ENCODE data around the gene PTGES. TPM values are rescaled to one million over a fixed set of nuclear protein-coding genes. Genes with fewer than 3 reads are reported as not detected.

The PTGES gene
- total RNA-seq, 1 experiment from 2014 or later, result 2.5 TPM

DNA sequence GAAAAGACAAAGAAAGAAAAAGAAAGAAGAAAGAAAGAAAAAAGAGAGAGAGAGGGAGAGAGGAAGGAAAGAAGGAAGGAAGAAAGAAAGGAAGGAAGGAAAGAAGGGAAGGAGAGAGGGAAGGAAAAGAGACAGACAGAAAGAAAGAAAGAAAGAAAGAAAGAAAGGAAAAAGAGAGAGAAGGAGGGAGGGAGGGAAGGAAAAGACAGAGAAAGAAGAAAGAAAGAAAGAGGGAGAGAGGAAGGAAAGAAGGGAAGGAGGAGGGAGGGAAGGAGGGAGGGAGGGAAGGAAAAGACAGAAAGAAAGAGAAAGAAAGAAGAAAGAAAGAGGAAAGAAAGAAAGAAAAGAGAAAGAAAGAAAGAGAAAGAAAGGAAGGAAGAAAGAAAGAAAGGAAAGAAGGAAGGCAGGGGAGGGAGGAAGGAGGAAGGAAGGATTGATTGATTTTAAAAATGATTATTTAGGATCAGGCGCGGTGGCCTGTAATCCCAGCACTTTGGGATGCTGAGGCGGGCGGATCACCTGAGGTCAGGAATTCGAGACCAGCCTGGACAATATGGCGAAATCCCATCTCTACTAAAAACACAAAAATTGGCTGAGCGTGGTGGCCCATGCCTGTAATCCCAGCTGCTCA lies 26.8 kb upstream of the PTGES start:
- TF ChIP-seq, protein P1, sequence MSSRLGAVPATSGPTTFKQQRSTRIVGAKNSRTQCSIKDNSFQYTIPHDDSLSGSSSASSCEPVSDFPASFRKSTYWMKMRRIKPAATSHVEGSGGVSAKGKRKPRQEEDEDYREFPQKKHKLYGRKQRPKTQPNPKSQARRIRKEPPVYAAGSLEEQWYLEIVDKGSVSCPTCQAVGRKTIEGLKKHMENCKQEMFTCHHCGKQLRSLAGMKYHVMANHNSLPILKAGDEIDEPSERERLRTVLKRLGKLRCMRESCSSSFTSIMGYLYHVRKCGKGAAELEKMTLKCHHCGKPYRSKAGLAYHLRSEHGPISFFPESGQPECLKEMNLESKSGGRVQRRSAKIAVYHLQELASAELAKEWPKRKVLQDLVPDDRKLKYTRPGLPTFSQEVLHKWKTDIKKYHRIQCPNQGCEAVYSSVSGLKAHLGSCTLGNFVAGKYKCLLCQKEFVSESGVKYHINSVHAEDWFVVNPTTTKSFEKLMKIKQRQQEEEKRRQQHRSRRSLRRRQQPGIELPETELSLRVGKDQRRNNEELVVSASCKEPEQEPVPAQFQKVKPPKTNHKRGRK (CRISPR knock-in tag; IDR thresholded peaks at IDR 0.05; ENCODE audit: borderline replicate concordance), result peak; percentile 84; the same call in 1 of the 2 replicates
- TF ChIP-seq, protein P2, sequence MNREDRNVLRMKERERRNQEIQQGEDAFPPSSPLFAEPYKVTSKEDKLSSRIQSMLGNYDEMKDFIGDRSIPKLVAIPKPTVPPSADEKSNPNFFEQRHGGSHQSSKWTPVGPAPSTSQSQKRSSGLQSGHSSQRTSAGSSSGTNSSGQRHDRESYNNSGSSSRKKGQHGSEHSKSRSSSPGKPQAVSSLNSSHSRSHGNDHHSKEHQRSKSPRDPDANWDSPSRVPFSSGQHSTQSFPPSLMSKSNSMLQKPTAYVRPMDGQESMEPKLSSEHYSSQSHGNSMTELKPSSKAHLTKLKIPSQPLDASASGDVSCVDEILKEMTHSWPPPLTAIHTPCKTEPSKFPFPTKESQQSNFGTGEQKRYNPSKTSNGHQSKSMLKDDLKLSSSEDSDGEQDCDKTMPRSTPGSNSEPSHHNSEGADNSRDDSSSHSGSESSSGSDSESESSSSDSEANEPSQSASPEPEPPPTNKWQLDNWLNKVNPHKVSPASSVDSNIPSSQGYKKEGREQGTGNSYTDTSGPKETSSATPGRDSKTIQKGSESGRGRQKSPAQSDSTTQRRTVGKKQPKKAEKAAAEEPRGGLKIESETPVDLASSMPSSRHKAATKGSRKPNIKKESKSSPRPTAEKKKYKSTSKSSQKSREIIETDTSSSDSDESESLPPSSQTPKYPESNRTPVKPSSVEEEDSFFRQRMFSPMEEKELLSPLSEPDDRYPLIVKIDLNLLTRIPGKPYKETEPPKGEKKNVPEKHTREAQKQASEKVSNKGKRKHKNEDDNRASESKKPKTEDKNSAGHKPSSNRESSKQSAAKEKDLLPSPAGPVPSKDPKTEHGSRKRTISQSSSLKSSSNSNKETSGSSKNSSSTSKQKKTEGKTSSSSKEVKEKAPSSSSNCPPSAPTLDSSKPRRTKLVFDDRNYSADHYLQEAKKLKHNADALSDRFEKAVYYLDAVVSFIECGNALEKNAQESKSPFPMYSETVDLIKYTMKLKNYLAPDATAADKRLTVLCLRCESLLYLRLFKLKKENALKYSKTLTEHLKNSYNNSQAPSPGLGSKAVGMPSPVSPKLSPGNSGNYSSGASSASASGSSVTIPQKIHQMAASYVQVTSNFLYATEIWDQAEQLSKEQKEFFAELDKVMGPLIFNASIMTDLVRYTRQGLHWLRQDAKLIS (CRISPR knock-in tag; IDR thresholded peaks at IDR 0.05; ENCODE audit: borderline replicate concordance), result no peak
- Mint-ChIP-seq H3K27ac (no peak overlapping the region), H3K4me1 (0 out of 2 replicates have a peak, but pooled peaks cover 6% of the 10 kb centered on the region), H3K36me3 (no peaks in the 10 kb centered on the region), H3K4me3 (no peak overlapping the region), H3K9me3 (no peaks in the 10 kb centered on the region), H3K27me3 (ENCODE audit: low read depth) (no peaks in the 10 kb centered on the region)
- DNase-seq (ENCODE audit: low spot score) (no peak), ATAC-seq (no peak)
- ChIA-PET POLR2A (no interaction called here), CTCF (interaction anchor here (0.7 to 14.0 kb wide), 3 partner anchors 42 to 88 kb away, joined by 3 to 101 read pairs (median 3); no protein-coding TSS in a partner anchor)

DNA sequence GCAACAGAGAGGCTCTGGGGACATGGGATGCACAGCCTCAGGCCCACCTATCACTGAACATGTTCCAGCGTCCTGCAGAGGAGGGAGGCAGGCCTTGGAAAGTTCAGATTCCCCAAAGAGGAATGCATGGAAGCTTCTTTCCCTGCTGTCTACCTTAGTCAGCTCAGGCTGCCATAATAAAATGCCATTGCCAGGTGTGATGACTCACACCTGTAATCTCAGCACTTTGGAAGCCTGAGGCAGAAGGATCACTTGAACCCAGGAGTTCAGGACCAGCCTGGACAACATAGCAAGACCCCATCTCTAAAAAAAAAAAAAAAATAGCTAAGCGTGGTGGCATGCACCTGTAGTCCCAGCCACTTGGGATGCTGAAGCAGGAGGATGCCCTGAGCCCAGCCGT lies 25.6 kb upstream of the PTGES start:
- ChIA-PET CTCF (interaction anchor here (0.6 to 14.0 kb wide), 3 partner anchors 41 to 59 kb away, joined by 4 to 101 read pairs (median 22); no protein-coding TSS in a partner anchor), POLR2A (no interaction called here)
- H3K4me1 Mint-ChIP-seq, result 0 out of 2 replicates have a peak, but pooled peaks cover 6% of the 10 kb centered on the region
- no peak for ATAC-seq
- no peaks in the 10 kb centered on the region for H3K36me3 Mint-ChIP-seq
- no peak overlapping the region for H3K27ac Mint-ChIP-seq
- H3K27me3 Mint-ChIP-seq (ENCODE audit: low read depth), result no peaks in the 10 kb centered on the region
- no peaks in the 10 kb centered on the region for H3K9me3 Mint-ChIP-seq
- no peak for DNase-seq (ENCODE audit: low spot score)
- H3K4me3 Mint-ChIP-seq, result no peak overlapping the region
- no peak for TF ChIP-seq RELA (CRISPR knock-in tag; IDR thresholded peaks at IDR 0.05; ENCODE audit: borderline replicate concordance)
- TF ChIP-seq ZNF416 (CRISPR knock-in tag; IDR thresholded peaks at IDR 0.05), result no peak
- TF ChIP-seq, protein P3, sequence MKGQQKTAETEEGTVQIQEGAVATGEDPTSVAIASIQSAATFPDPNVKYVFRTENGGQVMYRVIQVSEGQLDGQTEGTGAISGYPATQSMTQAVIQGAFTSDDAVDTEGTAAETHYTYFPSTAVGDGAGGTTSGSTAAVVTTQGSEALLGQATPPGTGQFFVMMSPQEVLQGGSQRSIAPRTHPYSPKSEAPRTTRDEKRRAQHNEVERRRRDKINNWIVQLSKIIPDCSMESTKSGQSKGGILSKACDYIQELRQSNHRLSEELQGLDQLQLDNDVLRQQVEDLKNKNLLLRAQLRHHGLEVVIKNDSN (CRISPR knock-in tag; IDR thresholded peaks at IDR 0.05), result no peak
- TF ChIP-seq, protein P4, sequence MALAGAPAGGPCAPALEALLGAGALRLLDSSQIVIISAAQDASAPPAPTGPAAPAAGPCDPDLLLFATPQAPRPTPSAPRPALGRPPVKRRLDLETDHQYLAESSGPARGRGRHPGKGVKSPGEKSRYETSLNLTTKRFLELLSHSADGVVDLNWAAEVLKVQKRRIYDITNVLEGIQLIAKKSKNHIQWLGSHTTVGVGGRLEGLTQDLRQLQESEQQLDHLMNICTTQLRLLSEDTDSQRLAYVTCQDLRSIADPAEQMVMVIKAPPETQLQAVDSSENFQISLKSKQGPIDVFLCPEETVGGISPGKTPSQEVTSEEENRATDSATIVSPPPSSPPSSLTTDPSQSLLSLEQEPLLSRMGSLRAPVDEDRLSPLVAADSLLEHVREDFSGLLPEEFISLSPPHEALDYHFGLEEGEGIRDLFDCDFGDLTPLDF (CRISPR knock-in tag; IDR thresholded peaks at IDR 0.05), result no peak
- TF ChIP-seq, protein P5, sequence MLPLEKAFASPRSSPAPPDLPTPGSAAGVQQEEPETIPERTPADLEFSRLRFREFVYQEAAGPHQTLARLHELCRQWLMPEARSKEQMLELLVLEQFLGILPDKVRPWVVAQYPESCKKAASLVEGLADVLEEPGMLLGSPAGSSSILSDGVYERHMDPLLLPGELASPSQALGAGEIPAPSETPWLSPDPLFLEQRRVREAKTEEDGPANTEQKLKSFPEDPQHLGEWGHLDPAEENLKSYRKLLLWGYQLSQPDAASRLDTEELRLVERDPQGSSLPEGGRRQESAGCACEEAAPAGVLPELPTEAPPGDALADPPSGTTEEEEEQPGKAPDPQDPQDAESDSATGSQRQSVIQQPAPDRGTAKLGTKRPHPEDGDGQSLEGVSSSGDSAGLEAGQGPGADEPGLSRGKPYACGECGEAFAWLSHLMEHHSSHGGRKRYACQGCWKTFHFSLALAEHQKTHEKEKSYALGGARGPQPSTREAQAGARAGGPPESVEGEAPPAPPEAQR (CRISPR knock-in tag; IDR thresholded peaks at IDR 0.05), result no peak
- no peak for TF ChIP-seq ZNF396 (CRISPR knock-in tag; IDR thresholded peaks at IDR 0.05; ENCODE audit: borderline replicate concordance)
- TF ChIP-seq, protein P6, sequence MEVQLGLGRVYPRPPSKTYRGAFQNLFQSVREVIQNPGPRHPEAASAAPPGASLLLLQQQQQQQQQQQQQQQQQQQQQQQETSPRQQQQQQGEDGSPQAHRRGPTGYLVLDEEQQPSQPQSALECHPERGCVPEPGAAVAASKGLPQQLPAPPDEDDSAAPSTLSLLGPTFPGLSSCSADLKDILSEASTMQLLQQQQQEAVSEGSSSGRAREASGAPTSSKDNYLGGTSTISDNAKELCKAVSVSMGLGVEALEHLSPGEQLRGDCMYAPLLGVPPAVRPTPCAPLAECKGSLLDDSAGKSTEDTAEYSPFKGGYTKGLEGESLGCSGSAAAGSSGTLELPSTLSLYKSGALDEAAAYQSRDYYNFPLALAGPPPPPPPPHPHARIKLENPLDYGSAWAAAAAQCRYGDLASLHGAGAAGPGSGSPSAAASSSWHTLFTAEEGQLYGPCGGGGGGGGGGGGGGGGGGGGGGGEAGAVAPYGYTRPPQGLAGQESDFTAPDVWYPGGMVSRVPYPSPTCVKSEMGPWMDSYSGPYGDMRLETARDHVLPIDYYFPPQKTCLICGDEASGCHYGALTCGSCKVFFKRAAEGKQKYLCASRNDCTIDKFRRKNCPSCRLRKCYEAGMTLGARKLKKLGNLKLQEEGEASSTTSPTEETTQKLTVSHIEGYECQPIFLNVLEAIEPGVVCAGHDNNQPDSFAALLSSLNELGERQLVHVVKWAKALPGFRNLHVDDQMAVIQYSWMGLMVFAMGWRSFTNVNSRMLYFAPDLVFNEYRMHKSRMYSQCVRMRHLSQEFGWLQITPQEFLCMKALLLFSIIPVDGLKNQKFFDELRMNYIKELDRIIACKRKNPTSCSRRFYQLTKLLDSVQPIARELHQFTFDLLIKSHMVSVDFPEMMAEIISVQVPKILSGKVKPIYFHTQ (CRISPR knock-in tag; IDR thresholded peaks at IDR 0.05), result no peak
- TF ChIP-seq, protein P7, sequence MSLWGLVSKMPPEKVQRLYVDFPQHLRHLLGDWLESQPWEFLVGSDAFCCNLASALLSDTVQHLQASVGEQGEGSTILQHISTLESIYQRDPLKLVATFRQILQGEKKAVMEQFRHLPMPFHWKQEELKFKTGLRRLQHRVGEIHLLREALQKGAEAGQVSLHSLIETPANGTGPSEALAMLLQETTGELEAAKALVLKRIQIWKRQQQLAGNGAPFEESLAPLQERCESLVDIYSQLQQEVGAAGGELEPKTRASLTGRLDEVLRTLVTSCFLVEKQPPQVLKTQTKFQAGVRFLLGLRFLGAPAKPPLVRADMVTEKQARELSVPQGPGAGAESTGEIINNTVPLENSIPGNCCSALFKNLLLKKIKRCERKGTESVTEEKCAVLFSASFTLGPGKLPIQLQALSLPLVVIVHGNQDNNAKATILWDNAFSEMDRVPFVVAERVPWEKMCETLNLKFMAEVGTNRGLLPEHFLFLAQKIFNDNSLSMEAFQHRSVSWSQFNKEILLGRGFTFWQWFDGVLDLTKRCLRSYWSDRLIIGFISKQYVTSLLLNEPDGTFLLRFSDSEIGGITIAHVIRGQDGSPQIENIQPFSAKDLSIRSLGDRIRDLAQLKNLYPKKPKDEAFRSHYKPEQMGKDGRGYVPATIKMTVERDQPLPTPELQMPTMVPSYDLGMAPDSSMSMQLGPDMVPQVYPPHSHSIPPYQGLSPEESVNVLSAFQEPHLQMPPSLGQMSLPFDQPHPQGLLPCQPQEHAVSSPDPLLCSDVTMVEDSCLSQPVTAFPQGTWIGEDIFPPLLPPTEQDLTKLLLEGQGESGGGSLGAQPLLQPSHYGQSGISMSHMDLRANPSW (CRISPR knock-in tag; conservative IDR thresholded peaks at IDR 0.05; ENCODE audit: low read depth), result no peak
- TF ChIP-seq, protein P8, sequence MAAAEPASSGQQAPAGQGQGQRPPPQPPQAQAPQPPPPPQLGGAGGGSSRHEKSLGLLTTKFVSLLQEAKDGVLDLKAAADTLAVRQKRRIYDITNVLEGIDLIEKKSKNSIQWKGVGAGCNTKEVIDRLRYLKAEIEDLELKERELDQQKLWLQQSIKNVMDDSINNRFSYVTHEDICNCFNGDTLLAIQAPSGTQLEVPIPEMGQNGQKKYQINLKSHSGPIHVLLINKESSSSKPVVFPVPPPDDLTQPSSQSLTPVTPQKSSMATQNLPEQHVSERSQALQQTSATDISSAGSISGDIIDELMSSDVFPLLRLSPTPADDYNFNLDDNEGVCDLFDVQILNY (CRISPR knock-in tag; IDR thresholded peaks at IDR 0.05), result no peak
- TF ChIP-seq, protein P9, sequence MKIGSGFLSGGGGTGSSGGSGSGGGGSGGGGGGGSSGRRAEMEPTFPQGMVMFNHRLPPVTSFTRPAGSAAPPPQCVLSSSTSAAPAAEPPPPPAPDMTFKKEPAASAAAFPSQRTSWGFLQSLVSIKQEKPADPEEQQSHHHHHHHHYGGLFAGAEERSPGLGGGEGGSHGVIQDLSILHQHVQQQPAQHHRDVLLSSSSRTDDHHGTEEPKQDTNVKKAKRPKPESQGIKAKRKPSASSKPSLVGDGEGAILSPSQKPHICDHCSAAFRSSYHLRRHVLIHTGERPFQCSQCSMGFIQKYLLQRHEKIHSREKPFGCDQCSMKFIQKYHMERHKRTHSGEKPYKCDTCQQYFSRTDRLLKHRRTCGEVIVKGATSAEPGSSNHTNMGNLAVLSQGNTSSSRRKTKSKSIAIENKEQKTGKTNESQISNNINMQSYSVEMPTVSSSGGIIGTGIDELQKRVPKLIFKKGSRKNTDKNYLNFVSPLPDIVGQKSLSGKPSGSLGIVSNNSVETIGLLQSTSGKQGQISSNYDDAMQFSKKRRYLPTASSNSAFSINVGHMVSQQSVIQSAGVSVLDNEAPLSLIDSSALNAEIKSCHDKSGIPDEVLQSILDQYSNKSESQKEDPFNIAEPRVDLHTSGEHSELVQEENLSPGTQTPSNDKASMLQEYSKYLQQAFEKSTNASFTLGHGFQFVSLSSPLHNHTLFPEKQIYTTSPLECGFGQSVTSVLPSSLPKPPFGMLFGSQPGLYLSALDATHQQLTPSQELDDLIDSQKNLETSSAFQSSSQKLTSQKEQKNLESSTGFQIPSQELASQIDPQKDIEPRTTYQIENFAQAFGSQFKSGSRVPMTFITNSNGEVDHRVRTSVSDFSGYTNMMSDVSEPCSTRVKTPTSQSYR (CRISPR knock-in tag; IDR thresholded peaks at IDR 0.05), result no peak
- TF ChIP-seq SP1 (CRISPR knock-in tag; conservative IDR thresholded peaks at IDR 0.05), result no peak
